ENCODE results near the gene JOSD2. TPM values are rescaled to one million over a fixed set of nuclear protein-coding genes. Genes with fewer than 3 reads are reported as not detected.

JOSD2 gene
- polyA plus RNA-seq, 12 donors = 11.8 to 41.3 (median 17.8) TPM; not detected in 1

DNA sequence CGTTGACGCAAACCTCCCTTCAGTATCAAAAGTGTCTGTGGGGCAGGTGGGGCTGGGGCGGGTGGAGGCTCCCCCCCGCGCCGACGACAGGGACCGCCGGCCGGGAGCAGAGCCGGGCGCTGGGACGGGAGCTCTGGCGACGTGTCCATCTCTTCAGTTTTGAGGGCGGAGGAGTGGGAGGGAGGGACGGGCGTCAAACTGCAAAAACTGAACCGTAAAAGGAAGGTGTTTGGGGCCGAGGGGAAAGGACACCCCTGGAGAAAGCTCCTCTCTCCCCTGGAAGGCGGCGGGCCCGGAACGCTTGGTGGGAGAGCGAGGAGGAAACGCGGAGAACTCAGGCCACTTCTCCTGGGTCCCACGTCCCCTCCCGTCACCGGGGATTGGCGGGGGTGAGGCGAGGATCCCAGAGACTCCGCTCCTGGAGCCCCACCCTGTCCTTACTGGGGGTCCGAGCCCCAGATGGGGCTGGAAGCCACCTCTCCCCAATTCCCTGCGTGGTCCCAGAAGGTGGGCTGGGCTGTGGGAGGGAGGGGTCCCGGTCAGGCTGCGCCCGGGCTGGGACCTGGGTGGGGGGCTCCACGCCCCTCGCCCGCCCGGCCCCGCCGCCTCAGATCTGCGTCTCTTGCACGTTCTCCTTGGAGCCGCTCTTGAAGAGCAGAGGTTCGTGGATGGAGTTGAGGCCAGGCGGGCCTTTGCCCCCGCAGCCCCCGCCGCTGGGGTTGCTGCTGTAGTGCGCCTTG is 6.1 kb upstream of the JOSD2 start:
- DNase-seq = no peak

DNA sequence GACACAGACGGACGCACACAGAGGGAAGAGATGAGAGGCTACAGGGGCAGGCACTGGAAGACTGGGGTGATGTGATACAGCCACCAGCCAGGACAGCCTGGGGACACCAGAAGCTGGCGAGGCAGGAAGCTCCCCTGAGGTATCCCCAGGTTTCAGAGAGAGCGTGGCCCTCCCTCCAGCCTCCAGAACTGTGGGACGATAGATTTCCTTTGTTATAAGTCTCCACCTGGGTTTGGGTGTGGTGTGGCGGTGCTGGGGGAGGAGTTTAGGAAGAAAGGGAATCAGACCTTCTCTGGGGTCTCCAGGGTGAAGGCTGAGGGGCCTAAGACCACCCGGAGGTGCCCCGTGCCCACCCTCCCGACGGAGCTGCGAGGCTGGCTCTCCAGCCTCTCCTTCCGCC is 5.5 kb upstream of the JOSD2 start:
- DNase-seq = no peak

DNA sequence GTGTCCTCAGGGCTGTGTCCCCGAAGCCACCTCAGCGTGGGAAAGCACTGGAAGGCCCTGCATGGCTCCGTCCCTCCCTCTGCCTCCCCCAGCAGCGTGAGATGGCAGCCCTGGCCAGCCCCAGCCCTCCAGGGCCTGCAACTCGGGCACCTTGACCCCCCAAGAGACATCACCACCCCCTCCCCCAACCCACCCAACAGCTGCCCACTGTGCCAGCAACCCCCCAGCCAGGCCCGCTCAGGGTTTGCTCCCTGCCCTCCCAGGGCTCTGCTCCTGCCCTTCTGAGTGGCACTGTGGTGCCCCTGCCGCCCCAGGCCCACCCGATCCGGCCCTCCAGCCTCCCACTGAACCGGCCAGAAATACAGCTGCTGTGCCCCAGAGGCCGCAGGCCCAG is 4.2 kb upstream of the JOSD2 start:
- DNase-seq = no peak

DNA sequence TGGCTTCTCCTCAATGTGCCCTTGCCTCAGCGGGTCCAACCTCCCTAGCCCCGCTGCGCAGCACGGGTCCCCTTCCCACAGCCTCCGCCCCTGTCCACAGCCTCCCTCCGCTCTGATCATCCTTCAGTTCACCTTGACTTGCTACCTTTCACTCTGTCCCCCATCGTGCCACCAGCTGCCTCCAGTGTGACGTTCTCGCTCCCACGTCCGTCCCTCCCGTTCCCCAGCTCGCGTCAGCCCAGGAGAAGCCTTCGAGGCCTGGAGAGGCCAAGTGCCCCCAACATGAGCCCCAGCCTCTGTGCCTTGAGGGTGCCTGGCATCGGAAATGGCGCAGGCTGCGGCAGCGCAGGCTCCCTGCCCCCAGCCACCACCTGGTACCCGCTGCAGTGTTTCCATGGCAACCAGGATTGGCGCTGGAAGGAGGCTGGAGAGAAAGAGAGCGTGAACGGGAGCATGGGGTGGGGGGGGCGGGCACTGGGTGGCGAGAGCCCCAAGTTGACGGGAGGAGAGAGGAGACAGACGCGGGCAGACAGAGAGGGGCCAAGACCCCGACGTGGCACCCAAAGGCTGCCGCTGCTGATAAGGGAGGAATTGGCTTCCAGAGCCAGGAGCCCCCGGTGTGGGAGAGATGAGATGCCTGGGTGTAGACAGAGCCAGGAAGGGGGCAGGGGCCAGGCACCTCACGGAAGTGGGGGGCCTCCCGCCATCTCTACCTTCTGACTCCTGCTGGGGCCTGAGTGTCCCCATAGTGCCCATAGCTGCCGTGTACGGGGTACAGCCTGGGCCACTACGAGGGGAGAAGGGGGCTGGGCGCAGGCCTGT is 3.6 kb upstream of the JOSD2 start:
- no peak for DNase-seq

DNA sequence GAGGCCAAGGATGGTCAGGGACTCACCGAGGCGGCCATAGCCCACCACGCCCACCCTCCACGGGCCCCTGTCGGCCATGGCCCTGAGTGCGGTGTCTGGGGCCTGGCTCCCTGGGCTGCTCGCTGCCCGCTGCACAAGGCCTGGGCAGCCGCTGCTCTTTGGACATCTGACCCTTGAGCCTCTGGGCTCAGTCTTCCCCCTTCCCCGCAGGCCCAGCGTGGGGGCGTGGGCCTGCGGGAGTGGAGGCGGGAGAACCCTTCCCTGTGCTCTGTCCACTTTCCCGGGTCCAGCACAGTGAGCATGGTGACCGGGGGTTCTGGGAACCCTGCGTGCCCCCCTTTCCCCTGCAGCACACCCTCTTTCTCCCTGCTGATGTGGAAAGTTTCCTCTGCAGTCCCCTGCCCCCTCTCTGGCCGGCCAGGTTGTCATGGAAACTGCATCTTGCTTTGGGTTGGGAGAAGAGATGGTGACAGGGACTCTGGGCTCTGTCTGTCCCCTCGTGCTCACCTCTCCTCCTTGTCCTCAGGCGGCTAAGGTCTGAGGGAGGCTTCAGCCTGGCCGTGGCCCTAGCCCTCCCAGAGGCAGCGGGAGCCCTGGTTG is 2.9 kb upstream of the JOSD2 start, which contains the start of gene ASPDH:
ASPDH (minus strand) TSS at position 168 of the 600 bp plus-strand sequence; CDS start at position 78, 90 bp downstream.
- DNase-seq = no peak

DNA sequence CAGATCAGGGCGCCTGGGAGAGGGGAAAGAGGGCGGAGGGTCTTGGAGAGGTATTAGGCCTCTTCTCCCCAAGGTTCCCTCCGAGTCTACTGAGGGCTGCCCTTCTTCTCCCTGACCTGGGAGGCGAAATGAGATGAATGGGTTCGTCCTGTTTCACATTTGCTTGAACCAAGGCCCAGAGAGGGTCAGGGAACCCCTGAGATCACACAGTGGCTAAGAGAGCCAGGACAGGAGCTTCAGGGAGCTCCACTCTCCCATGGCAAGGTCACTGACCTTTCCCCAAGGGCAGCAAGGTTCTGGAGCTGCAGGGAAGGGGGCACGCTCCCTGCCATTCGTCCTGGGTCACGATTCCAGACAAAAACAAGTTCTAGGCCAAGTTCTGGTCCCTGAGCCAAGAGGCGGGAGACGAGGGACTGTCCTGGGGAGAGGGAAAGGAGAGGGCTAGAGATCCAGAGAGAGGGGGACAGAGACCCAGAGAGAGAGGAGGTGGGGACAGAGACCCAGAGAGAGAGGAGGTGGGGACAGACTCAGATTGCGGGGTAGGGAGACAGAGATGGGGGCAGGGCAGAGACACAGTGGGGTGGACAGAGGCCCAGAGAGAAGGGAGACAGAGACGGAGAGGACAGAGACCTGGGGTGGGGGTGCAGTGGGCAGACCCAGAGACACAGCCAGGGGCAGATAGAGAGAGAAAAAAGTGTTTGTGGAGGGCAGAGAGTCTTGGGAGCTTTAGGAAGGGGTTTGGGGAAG is 2.2 kb upstream of the JOSD2 start:
- no peak for DNase-seq

DNA sequence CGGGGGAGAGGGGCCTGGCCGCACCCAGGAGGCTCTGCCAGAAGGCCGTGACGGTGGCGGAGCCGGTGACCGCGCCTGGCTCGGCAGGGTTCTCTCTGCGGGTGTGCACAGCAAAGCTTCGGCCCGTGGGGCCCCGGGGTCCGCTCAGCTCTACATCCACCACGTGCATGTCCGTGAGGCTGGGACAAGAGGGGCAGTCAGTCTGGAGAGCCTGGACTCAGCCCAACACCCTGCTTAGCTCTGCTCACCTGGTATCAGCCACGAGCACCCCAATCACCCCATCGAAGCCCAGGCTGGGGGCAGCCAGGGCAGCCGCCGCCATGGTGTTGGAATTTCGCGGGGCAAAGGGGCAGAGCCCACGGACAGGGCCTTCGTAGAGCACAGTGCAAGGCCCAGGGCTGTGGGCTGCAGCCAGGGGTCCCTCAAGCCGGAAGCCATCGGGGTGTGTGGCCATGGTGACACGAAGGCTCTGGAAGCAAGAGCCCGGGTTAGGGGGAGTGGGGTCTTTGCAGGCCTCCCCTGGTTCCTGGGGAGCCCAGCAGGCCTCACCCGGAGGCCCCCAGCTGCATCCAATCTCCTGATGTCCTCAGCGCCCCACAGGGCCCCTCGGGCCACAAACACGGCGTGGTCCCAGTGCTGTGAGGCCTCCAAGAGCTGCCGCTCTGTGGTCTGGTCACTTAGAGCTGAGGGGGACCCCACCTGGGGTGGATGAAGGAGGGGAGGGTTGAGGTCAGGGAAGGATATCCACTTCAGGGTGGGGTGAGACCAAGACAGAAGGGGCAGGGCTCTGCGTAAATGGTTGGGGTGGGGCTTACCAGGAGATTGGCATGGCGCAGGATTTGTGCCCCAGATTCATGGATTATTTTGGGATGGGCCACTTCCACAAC is 1.4 kb upstream of the JOSD2 start:
- no peak for DNase-seq

DNA sequence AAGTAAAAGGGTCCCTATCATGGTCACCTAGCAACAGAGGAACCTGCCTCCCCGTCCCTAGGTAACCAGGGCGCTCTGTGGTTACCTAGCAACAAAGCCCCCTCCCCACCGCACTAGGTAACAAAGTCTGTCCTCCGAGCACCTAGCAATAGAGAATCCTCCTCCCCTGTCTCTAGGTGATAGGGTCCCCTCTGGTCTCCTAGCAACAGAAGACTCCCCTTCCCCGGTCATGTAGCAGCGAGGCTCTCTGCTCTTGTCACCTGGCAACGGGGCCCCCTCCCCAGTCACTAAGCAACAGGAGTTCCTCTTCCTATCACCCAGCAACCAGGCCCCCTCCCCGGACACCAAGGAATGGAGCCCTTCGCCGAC is 307 bp downstream of the JOSD2 start:
- DNase-seq = no peak

DNA sequence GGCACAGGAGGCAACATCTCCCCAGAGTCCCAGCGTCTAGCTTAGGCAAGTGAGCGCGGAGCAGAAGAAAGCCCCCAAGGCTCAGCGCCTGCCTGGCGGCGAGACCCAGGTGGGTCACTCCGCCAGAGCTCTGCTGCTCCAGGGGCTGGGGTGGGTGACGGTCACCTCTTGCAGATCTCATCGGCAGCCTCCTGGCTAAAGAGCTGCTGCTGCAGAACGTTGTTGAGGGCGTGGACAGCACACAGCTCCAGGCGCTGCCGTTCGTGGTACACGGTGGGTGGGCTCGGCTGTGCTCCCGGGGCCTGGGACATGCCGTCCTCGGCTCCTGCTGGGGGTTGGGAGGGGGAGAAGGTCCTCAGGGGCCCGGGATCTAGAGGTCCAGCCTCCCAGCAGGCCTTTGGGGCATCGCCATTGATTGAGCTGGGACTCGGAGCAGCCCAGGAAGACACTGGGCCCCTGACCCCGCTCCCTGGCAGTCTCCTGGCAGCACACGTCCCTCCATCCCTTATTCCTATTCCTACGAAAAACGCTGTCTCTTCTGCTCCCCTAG is 795 bp downstream of the JOSD2 start:
- no peak for DNase-seq

DNA sequence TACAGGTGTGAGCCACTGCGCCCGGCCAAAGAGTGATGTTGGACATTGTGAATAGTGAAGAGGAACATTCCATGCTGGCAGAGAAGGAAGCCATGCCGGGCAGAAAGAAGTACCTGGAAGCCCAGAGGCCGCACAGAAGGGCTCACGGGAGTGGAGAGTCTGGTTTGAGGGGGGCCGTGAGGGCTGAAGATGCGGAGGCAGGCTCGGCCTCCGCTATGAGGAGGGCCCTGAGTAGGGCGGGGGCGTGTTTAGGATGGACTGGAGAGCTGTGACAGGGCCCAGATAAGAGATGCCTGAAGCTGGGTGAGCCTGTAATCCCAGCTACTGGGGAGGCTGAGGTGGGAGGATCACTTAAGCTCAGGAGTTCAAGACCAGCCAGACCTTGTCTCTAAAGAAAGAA is 1.6 kb downstream of the JOSD2 start:
- DNase-seq = no peak

DNA sequence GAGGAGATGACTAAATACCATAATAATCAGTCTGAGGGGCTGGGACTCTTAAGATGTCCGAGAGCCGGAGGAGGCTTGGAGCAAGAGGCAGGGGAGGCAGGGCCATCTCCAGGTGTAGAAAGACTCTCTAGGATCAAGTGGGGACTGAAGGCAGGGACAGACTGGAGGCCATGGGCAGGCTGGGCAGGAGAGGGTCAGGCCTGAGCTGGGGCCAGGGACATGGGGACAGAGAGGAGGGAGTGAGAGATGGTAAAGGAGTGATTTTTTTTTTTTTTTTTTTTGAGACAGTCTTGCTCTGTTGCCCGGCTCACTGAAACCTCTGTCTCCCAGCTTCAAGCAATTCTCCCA is 2.2 kb downstream of the JOSD2 start:
- no peak for DNase-seq

DNA sequence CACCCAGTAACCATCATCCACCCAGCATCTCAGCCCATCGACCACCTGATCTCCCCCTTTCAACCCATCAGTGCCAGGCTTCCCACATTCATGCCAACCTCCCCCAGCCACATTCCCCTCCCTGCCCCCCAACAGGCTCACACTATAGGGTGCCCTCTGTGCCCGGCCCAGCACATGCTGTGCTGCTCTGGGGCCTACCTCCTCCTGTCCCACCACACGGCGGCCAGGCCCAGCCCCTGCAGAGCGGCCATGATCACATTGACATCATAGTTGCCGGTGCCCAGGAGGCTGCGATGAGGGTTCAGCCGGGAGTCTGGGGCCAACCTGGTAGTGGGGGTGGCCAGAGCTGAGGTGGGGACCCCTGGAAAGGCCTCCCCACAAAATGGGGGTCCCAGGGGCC is 3.6 kb downstream of the JOSD2 start:
- no peak for DNase-seq

DNA sequence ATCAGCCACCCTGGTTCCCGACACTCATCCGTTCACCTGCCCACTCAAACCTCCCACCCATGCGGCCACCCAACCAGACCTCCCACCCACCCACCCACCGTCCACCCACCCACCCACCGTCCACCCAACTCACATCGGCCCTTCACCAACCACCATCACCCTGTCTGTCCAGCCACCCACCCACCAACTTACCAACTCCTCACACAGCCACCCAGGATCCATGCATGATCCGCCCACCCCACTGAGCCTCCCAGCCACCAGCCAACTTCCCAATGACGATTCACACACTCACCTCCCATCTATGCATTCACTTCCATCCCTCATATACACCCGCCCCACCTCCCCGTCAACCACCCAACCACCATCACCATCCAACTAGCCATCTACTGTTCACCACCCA is 4.3 kb downstream of the JOSD2 start:
- no peak for DNase-seq

DNA sequence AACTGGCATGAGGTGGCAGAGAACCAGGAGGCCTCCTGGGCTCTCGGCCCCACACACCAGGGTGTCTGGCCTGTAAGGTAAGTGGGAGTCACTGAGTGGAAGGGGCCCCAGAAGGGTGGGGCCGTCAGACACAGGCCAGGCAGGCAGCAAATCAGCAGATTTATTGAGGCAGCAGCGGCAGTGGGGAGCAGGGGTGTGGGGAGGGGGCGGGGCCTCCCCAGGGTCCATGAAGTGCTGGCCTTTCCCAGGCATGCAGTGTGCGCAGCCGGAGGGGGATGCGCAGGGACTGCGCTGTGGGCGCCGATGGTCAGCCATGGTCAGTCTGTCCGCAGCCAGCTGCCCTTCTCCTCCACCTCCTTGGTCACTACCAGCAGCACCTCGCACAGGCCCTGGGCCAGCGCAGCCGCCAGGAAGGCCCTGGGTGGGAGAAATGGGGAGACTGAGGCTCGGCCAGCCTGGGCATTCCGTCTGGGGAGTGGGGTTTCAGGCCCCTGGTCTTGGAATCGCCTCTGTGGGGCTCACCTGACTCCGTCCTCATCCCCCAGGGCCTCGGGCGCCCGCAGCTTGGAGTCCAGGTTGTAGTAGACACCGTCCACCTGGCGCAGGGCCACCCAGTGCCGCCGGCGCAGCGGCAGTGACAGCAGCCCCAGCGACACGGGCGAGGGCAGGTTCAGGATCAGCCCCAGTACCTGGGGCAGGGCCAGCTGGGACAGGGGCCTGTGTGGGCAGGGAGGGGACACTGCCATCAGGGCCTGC is 5.0 kb downstream of the JOSD2 start:
- no peak for DNase-seq

DNA sequence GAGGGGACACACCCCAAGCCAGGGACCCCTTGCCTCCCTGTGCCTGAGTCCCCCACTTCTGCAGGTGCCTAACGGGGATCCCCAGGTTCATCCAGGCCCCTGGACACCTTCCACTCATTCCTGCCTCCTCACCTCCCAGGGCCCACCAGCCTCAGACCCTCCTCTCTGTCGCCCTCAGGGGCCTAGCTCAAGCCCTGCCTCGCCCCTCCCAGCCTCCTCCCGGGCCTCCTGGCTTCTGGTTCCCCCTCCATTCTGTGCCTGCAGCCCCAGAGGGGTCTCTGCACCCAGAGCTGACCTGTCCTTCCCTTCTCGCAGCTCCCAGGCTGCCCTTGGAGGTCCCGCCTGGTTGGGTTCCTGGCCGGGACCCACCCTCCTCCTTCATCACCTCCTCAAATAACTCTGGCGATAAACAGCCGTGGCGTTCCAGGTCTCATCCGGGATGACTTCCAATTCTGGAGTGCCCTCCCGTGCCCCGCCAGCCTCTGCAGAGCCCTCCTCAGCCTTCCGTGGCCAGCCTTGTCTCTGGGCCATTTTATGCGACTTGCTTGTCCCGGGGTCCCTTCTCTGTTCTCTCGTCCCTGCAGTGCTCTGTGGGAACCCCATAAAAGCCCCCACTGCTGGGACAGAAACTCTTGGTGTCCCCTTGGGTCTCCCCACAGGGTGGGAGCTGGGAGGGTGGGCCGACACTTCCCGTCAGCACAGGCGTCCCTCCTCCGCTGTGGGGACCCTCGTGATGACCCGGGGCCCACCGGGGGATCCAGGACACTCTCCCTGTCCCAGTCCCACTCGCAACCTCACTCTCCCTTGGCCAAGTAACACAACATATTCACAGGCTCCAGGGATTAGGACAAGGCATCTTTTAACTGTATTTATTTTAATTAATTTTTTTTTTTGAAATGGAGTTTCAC is 9.2 kb downstream of the JOSD2 start:
- no peak for DNase-seq

DNA sequence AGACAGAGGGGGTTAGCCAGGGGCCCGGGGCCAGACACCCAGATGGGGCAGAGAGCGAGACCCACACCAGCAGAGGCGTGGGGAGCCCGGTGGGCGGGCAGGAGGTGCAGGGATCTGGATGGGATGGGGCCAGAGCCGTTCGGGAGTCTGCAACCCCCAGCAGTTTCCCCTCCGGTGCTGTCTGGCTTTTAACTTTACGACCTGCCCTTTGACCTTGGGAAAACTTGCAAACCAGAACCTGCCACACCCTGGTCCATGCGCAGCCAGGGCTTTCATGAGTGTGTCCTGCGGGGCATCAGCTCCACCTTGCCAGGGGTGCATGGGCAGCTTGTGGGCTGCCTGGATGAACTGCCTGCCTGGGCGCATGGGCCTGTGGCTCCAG is 9.8 kb downstream of the JOSD2 start:
- no peak for DNase-seq

DNA sequence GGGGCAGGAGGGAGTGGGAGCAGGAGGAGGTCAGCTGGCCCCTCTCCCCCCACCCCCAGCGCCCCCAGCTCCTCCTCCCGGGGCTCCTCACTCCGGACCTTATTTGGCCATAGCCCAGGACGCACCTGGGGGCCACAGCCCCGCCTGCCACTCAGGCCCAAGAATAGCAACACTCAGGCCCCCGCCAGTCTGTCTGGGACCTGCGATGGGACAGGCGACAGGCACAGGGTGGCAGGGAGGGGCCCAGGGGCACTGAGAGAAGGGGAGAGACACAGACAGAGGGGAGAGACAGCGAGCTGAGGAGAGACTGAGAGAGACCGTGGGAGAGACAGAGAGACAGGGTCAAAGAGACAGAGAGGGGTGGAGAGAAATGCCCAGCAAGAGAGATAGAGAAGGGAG is 10.2 kb downstream of the JOSD2 start:
- no peak for DNase-seq

DNA sequence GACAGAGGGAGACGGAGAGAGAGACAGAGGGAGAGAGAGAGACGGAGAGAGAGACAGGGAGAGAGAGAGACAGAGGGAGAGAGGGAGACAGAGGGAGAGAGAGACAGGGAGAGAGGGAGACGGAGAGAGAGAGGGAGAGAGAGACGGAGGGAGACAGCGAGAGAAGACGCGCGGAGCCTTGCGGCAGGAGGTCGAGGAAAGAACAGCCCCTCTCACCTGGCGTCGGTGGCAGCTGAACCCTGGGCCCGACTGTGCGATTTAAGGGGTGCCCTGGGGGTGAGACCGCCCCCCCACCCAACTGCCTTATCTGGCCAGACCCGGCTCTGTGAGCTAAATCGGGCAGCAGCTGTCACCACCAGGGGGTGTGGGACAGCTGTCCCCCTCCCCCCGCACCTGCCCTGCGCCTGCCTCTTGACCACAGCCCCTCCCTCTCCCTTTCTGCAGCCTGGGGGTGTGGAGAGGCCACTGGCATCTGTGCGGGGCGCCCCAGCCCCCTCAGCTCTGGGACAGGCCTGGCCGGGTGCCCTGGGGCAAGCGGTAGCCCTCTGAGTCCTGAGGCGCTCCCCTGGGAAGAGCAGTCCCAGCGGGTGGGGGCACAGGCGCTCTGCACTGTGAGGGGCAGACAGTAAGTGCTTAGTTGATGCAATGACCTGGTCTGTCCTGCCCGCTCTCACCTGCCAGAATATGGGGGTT is 10.8 kb downstream of the JOSD2 start:
- no peak for DNase-seq

Data from muscle of arm (tissue), 12 donors.